ENCODE data around the gene GRK5.

GRK5 gene

GRCh38 chr10:119302172-119302571 lies 94.8 kb downstream of the GRK5 start:
- no peak for DNase-seq

GRCh38 chr10:119302591-119303253 lies 95.4 kb downstream of the GRK5 start:
- DNase-seq = no peak

GRCh38 chr10:119303886-119304285 lies 96.5 kb downstream of the GRK5 start:
- DNase-seq = no peak

GRCh38 chr10:119304541-119304940 lies 97.2 kb downstream of the GRK5 start:
- DNase-seq = no peak

- DNase-seq = peak; percentile 80 to 85
Observed at GRCh38 chr10:119305860-119306513, 98.6 kb downstream of the GRK5 start.

GRCh38 chr10:119306514-119306951 lies 99.2 kb downstream of the GRK5 start:
- peak; percentile 64 to 68 for DNase-seq

- peak in 1 of 2 donors; percentile 44 for DNase-seq
Observed at GRCh38 chr10:119306986-119307392, 99.6 kb downstream of the GRK5 start.

- no peak for DNase-seq
Observed at GRCh38 chr10:119308089-119308488, 100.7 kb downstream of the GRK5 start.

- no peak for DNase-seq
Observed at GRCh38 chr10:119308551-119309422, 101.4 kb downstream of the GRK5 start.

- no peak for DNase-seq
Observed at GRCh38 chr10:119309423-119309770, 102.0 kb downstream of the GRK5 start.

- DNase-seq = no peak
Observed at GRCh38 chr10:119310806-119311205, 103.4 kb downstream of the GRK5 start.

- DNase-seq = no peak
Observed at GRCh38 chr10:119312241-119312640, 104.9 kb downstream of the GRK5 start.

- DNase-seq = no peak
Observed at GRCh38 chr10:119313024-119313423, 105.7 kb downstream of the GRK5 start.

GRCh38 chr10:119313644-119314043 lies 106.3 kb downstream of the GRK5 start:
- peak; percentile 50 to 76 for DNase-seq

GRCh38 chr10:119314061-119314460 lies 106.7 kb downstream of the GRK5 start:
- DNase-seq = no peak

- DNase-seq = no peak
Observed at GRCh38 chr10:119314486-119314885, 107.1 kb downstream of the GRK5 start.

GRCh38 chr10:119315128-119316001 lies 108.0 kb downstream of the GRK5 start:
- DNase-seq = peak; percentile 76 to 77

- DNase-seq = no peak
Observed at GRCh38 chr10:119316002-119316358, 108.6 kb downstream of the GRK5 start.

GRCh38 chr10:119316729-119317097 lies 109.3 kb downstream of the GRK5 start:
- DNase-seq = no peak

GRCh38 chr10:119318411-119319160 lies 111.2 kb downstream of the GRK5 start:
- DNase-seq = no peak

GRCh38 chr10:119319161-119319919 lies 112.0 kb downstream of the GRK5 start:
- DNase-seq = no peak

All from stimulated activated CD4-positive, alpha-beta T cell treated with anti-CD3 and anti-CD28 coated beads, Interleukin-2, amount 100 ng/mL, for 24 hours (primary cell).